PFSK-1 (cell line): ENCODE measurements around the gene SEMA4B.

Source experiments
- FOXP2 ChIP-seq: optimal IDR thresholded peaks from 2 replicates; pipeline ENCODE3; 2011; ENCODE audit warnings: borderline replicate concordance, control low read depth, inconsistent platforms; ENCODE audit not compliant: insufficient read depth; ENCODE audit errors: extremely low read length, extremely low read depth
- POLR2AphosphoS5 ChIP-seq: IDR thresholded peaks from 2 replicates; pipeline ENCODE4 v1.6.1; 2012; ENCODE audit warnings: low read depth, mild to moderate bottlenecking, control low read depth, low read length, moderate library complexity
- SIN3A ChIP-seq: IDR thresholded peaks from 2 replicates; pipeline ENCODE4 v1.6.1; 2012; ENCODE audit warnings: mild to moderate bottlenecking, low read length, moderate library complexity, borderline replicate concordance; ENCODE audit not compliant: insufficient read depth
- TAF1 ChIP-seq: IDR thresholded peaks from 2 replicates; pipeline ENCODE4 v1.6.1; 2012; ENCODE audit warnings: low read length, control low read depth, borderline replicate concordance; ENCODE audit not compliant: insufficient read depth
- TF ChIP-seq, protein P1 (sequence below), 2 experiments: IDR thresholded peaks; 2 replicates each; pipeline versions ENCODE4 v1.6.1 to v1.8.0; 2011 to 2012; ENCODE audit warnings: low read depth in 2 of 2, low read length in 2 of 2, control low read depth in 1 of 2, inconsistent platforms in 1 of 2, mild to moderate bottlenecking in 1 of 2, moderate library complexity in 1 of 2; ENCODE audit not compliant: insufficient read depth in 1 of 2

SEMA4B gene

GRCh38 chr15:90184786-90185704 is 16.1 kb upstream of the SEMA4B start:
- TF ChIP-seq TAF1 (no peak), FOXP2 (no peak), SIN3A (no peak), POLR2AphosphoS5 (no peak)
- TF ChIP-seq, protein P1, sequence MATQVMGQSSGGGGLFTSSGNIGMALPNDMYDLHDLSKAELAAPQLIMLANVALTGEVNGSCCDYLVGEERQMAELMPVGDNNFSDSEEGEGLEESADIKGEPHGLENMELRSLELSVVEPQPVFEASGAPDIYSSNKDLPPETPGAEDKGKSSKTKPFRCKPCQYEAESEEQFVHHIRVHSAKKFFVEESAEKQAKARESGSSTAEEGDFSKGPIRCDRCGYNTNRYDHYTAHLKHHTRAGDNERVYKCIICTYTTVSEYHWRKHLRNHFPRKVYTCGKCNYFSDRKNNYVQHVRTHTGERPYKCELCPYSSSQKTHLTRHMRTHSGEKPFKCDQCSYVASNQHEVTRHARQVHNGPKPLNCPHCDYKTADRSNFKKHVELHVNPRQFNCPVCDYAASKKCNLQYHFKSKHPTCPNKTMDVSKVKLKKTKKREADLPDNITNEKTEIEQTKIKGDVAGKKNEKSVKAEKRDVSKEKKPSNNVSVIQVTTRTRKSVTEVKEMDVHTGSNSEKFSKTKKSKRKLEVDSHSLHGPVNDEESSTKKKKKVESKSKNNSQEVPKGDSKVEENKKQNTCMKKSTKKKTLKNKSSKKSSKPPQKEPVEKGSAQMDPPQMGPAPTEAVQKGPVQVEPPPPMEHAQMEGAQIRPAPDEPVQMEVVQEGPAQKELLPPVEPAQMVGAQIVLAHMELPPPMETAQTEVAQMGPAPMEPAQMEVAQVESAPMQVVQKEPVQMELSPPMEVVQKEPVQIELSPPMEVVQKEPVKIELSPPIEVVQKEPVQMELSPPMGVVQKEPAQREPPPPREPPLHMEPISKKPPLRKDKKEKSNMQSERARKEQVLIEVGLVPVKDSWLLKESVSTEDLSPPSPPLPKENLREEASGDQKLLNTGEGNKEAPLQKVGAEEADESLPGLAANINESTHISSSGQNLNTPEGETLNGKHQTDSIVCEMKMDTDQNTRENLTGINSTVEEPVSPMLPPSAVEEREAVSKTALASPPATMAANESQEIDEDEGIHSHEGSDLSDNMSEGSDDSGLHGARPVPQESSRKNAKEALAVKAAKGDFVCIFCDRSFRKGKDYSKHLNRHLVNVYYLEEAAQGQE (IDR thresholded peaks at IDR 0.05; ENCODE audit: insufficient read depth in 1 of 2, low read depth in 2 of 2, low read length in 2 of 2) = no peak

- TF ChIP-seq SIN3A (no peak), FOXP2 (no peak), TAF1 (no peak), POLR2AphosphoS5 (no peak)
- TF ChIP-seq, protein P1 (IDR thresholded peaks at IDR 0.05; ENCODE audit: insufficient read depth in 1 of 2, low read depth in 2 of 2, low read length in 2 of 2) = no peak
Measured at GRCh38 chr15:90187257-90187868, 13.8 kb upstream of the SEMA4B start.

- TF ChIP-seq POLR2AphosphoS5 = no peak
- TF ChIP-seq SIN3A = peak; percentile 27; the same call in 1 of the 2 replicates
Measured at GRCh38 chr15:90188914-90189748, 12.0 kb upstream of the SEMA4B start.

- TF ChIP-seq TAF1 = no peak
- no peak for TF ChIP-seq POLR2AphosphoS5
- TF ChIP-seq, protein P1 (IDR thresholded peaks at IDR 0.05; ENCODE audit: insufficient read depth in 1 of 2, low read depth in 2 of 2, low read length in 2 of 2) = no peak
- no peak for TF ChIP-seq SIN3A
- TF ChIP-seq FOXP2 = no peak
Measured at GRCh38 chr15:90189781-90190467, 11.2 kb upstream of the SEMA4B start.
